Astrocyte of the cerebellum (primary cell): Measurements from ENCODE around the gene OLFM3.

ENCODE experiments used
- DNase-seq: peaks from one replicate; pipeline ENCODE4 v3.0.0-alpha.2; 2011; ENCODE audit warnings: low read depth
- H3K4me3 ChIP-seq: 2 replicates; pipeline ENCODE4 v1.5.1; 2011; ENCODE audit warnings: mild to moderate bottlenecking, low read depth, low read length, moderate library complexity
- in situ Hi-C: cut with HindIII; loops from 2 replicates; pipeline ENCODE4 v1.10.0; 2017; ENCODE audit warnings: low sequenced_read_pairs
- TF ChIP-seq, protein P1 (sequence below): IDR thresholded peaks from 2 replicates; pipeline ENCODE4 v1.5.1; 2012; ENCODE audit warnings: low read length, low read depth, moderate library complexity, mild to moderate bottlenecking; ENCODE audit errors: missing control alignments

OLFM3 gene

DNA sequence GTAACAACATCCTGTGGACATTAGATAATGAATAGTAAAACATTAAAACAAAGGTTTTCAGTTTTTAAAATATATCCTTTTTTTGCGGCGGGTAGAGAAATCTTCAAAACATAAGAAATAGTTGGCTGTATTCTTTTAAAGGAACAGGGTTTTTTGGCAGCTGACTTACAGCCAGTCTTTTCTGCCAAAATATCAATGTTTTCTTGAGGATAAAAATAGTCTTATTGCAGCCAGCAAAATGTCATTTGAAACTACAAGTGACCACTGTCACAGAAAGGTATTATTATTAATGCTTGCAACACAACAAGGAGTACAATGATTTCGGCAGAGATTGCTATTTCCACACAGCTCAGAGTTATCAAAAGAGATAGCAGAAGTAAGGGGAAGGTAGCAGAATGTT lies 21.4 kb downstream of the OLFM3 start:
- TF ChIP-seq, protein P1, sequence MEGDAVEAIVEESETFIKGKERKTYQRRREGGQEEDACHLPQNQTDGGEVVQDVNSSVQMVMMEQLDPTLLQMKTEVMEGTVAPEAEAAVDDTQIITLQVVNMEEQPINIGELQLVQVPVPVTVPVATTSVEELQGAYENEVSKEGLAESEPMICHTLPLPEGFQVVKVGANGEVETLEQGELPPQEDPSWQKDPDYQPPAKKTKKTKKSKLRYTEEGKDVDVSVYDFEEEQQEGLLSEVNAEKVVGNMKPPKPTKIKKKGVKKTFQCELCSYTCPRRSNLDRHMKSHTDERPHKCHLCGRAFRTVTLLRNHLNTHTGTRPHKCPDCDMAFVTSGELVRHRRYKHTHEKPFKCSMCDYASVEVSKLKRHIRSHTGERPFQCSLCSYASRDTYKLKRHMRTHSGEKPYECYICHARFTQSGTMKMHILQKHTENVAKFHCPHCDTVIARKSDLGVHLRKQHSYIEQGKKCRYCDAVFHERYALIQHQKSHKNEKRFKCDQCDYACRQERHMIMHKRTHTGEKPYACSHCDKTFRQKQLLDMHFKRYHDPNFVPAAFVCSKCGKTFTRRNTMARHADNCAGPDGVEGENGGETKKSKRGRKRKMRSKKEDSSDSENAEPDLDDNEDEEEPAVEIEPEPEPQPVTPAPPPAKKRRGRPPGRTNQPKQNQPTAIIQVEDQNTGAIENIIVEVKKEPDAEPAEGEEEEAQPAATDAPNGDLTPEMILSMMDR = no peak
- DNase-seq = no peak
- H3K4me3 ChIP-seq = no peak overlapping the region
- in situ Hi-C loops = no loop called here

DNA sequence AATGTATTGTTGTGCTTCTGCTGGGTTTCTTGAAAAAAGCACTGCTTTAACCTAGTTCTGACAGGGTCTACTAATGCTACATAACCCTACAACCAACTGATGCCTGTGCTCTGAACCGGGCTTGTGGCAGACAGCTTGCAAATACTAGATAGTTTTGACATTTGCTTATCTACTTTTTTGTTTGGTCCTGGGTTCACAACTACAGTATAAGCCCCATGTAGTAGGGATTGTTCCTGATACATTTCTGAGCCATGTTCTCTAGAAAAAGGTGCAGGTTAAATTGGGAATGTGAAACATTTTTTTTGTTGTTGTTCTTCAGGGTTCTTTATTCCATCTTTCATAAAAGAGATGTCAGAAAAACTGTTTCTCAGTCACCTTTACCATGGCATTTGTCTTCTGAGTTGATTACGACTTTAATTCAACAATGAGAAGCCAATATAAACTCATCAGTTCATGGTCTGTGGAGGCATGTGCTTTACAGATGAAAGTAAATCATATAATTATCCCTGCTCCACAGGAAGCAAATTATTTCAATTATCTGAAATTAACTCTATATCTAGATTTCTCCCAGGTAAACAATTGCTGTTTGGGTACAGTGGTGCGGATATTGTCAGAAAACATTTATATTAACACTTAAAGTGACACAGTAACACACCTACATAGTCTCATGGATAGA lies 22.0 kb downstream of the OLFM3 start:
- TF ChIP-seq, protein P1 = no peak
- H3K4me3 ChIP-seq = no peak overlapping the region
- in situ Hi-C loops = no loop called here
- DNase-seq = no peak

DNA sequence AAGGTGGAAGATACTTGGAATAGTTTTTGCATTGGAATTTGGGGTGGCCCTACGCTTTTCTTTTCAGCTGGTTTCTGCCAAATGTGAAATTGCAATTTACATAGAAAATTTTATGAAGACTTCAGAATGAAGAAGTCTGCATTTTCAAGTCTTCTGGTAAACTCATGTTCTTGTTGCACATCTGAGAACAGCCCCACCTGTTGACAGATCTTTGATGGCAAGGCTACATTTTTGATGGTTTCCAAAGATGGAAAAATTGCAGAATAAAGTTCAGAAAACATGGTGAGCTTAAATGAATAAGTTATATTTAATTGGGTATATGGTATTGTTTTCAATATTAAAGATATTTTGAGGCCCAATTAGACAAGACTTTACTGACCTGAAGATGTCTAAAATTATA lies 25.4 kb downstream of the OLFM3 start:
- no peak for DNase-seq
- TF ChIP-seq, protein P1 = no peak
- in situ Hi-C loops = no loop called here

DNA sequence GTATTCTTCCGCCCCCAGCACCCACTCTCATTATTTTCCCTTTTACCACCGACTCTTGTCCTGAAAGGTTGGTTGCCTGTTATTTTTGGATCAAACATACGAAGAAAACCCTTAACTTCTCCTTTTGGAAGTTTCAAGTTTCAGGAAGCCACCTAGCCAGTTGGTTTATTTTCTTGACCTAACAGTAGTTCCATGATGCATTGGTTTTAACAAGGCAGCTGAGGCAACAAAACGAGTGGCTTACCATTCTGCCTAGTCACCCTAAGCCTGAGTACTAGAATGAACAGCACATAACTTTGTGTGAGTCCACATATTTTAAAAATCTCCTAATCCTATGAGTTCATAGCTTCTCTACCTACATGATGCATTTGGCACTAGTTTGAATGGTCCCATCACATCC lies 28.9 kb downstream of the OLFM3 start:
- in situ Hi-C loops = no loop called here
- DNase-seq = no peak
- H3K4me3 ChIP-seq = no peak overlapping the region
- TF ChIP-seq, protein P1 = no peak

More for the DNA sequence above, 25.4 kb downstream of the OLFM3 start:
- no peak overlapping the region for H3K4me3 ChIP-seq

DNA sequence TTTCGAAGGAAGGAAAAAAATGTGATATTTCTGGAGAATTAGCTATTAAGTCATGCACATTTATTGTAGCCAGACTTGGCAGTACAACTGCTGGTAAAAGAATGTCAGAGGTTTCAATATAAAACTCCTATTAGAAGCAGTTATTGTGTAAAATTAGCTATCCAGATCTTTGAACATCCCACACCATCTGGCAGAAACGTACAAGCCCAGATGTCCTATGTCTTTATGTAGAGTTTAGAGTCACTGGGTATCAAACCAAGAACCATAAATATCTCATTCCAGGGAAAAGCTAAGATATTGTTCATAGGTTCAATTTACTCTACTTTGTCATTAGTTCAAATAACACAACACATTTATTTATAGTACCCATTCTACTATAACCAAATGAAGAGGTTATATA lies 31.4 kb downstream of the OLFM3 start:
- TF ChIP-seq, protein P1 = no peak
- H3K4me3 ChIP-seq = no peak overlapping the region
- in situ Hi-C loops = no loop called here
- no peak for DNase-seq

DNA sequence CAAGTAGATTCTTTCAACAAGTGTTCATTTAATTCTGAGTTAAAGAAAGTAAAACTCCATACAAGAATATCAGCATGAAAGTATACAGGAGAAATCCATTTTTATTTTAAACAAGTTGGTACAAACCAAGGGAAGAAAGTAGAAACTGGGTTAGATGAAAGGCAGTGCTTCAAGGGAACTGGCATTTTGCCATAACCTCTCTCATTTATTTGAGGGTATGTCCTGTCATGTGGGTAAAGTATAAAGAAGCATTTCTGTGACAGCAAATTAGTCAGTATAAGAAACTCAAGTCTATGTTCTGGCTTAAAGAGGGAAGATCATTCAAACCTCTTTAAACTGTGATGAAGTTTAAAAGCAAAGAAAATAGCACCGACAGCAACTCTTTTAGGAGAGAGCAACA lies 32.0 kb downstream of the OLFM3 start:
- in situ Hi-C loops = no loop called here
- no peak overlapping the region for H3K4me3 ChIP-seq
- TF ChIP-seq, protein P1 = no peak
- no peak for DNase-seq
